Gastroesophageal sphincter (tissue), 4 donors: ENCODE results near the gene KYAT1. TPM values are rescaled to one million over a fixed set of nuclear protein-coding genes. Genes with fewer than 3 reads are reported as not detected.

ENCODE experiments used
- ATAC-seq: fragments of 150-250 bp; one replicate; pipeline ENCODE4 v1.9.1; 2016; ENCODE audit warnings: mild to moderate bottlenecking, moderate library complexity
- H3K27ac ChIP-seq, 4 donors: fragments of 200-600 bp; sonication (generic) in 3 of 4; 1 replicate in 3 of 4; 2 replicates in 1 of 4; pipeline ENCODE4 v1.5.1; 2016 to 2019
- H3K27me3 ChIP-seq: fragments of 200-600 bp; sonication (generic); one replicate; pipeline ENCODE4 v1.5.1; 2019
- H3K36me3 ChIP-seq, 2 donors: fragments of 200-600 bp; sonication (generic); one replicate each; pipeline ENCODE4 v1.5.1; 2019; ENCODE audit warnings: control low read depth in 1 of 2
- H3K4me1 ChIP-seq, 3 donors: fragments of 200-600 bp; sonication (generic); 1 replicate in 2 of 3; 2 replicates in 1 of 3; pipeline ENCODE4 v1.5.1; 2016 to 2019; ENCODE audit warnings: control low read depth in 2 of 3
- H3K4me3 ChIP-seq, 2 donors: fragments of 200-600 bp; sonication (generic); one replicate each; pipeline ENCODE4 v1.5.1; 2019; ENCODE audit warnings: mild to moderate bottlenecking in 1 of 2, moderate library complexity in 1 of 2
- H3K9me3 ChIP-seq, 3 donors: fragments of 200-600 bp; sonication (generic); one replicate each; pipeline ENCODE4 v1.5.1; 2017 to 2019; ENCODE audit warnings: control low read depth in 2 of 3
- EP300 ChIP-seq: sonication (generic); formaldehyde crosslinking; IDR thresholded peaks from one replicate; pipeline ENCODE4 v1.6.1; 2017; ENCODE audit warnings: antibody characterized with exemption, mild to moderate bottlenecking
- POLR2A ChIP-seq, 2 donors: fragments of 450-650 bp; IDR thresholded peaks; one replicate each; pipeline ENCODE4 v1.6.1; 2017; ENCODE audit warnings: antibody characterized with exemption in 2 of 2, mild to moderate bottlenecking in 2 of 2, moderate library complexity in 1 of 2
- POLR2AphosphoS5 ChIP-seq: sonication (generic); formaldehyde crosslinking; IDR thresholded peaks from one replicate; pipeline ENCODE4 v1.6.1; 2017; ENCODE audit warnings: antibody characterized with exemption
- WGBS, 2 donors: methylation state at CpG; one replicate each; pipeline ENCODE4 v1.1.5; 2018; ENCODE audit warnings: low coverage in 1 of 2; 5-methylcytosine and 5-hydroxymethylcytosine counted together
- total RNA-seq, 4 donors: library from RNA; depleted of rRNA; stranded (reverse); fragments of >200 nt; gene quantifications; one replicate each; pipeline ENCODE4 v1.1.0, GENCODE V29; 2016
- TF ChIP-seq, protein P1 (sequence below), 4 experiments: fragments of 200-600 bp in 2 of 4; fragments of 450-650 bp in 2 of 4; sonication (generic) in 1 of 4; IDR thresholded peaks; one replicate each; pipeline ENCODE4 v1.5.1; 2017 to 2019; ENCODE audit warnings: antibody characterized with exemption in 4 of 4, mild to moderate bottlenecking in 2 of 4, moderate library complexity in 2 of 4

KYAT1 gene
- total RNA-seq, 4 donors from 2014 or later = 3.4 to 7.9 (median 4.8) TPM

- Histone ChIP-seq H3K27ac (no peak overlapping the region), H3K36me3 (peaks cover 0 to 71% of the 10 kb centered on the region in 2 donors), H3K27me3 (no peaks in the 10 kb centered on the region), H3K4me3 (no peak overlapping the region), H3K4me1 (peaks cover 0 to 26% (median 4%) of the 10 kb centered on the region in 3 donors), H3K9me3 (no peaks in the 10 kb centered on the region)
- WGBS, 2 donors = 96% methylated on average over 4 of the region's 22 CpGs; no CpG with 5 or more reads in 1 of the 2 donors
- no peak for TF ChIP-seq POLR2A (IDR thresholded peaks at IDR 0.05)
- no peak for TF ChIP-seq EP300
- TF ChIP-seq, protein P1, sequence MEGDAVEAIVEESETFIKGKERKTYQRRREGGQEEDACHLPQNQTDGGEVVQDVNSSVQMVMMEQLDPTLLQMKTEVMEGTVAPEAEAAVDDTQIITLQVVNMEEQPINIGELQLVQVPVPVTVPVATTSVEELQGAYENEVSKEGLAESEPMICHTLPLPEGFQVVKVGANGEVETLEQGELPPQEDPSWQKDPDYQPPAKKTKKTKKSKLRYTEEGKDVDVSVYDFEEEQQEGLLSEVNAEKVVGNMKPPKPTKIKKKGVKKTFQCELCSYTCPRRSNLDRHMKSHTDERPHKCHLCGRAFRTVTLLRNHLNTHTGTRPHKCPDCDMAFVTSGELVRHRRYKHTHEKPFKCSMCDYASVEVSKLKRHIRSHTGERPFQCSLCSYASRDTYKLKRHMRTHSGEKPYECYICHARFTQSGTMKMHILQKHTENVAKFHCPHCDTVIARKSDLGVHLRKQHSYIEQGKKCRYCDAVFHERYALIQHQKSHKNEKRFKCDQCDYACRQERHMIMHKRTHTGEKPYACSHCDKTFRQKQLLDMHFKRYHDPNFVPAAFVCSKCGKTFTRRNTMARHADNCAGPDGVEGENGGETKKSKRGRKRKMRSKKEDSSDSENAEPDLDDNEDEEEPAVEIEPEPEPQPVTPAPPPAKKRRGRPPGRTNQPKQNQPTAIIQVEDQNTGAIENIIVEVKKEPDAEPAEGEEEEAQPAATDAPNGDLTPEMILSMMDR (IDR thresholded peaks at IDR 0.05) = no peak
- TF ChIP-seq POLR2AphosphoS5 = no peak
- ATAC-seq = no peak
These were observed 55.6 kb downstream of the KYAT1 start for GRCh38 chr9:128825923-128826700.

GRCh38 chr9:128824911-128825310 is 56.8 kb downstream of the KYAT1 start:
- Histone ChIP-seq H3K27ac (no peak overlapping the region), H3K4me3 (no peak overlapping the region), H3K27me3 (no peaks in the 10 kb centered on the region), H3K9me3 (no peaks in the 10 kb centered on the region), H3K36me3 (peaks cover 0 to 78% of the 10 kb centered on the region in 2 donors), H3K4me1 (peaks cover 0 to 29% (median 6%) of the 10 kb centered on the region in 3 donors)
- ATAC-seq = no peak
- TF ChIP-seq POLR2A (IDR thresholded peaks at IDR 0.05) (no peak), POLR2AphosphoS5 (no peak), EP300 (no peak)
- TF ChIP-seq, protein P1 (IDR thresholded peaks at IDR 0.05) = no peak
- WGBS, 2 donors = 88 to 100% methylated on average over 1 to 2 of the region's 7 CpGs

- Histone ChIP-seq H3K4me3 (no peak overlapping the region), H3K9me3 (no peaks in the 10 kb centered on the region), H3K27ac (no peak overlapping the region), H3K27me3 (no peaks in the 10 kb centered on the region), H3K4me1 (peaks cover 0 to 33% (median 13%) of the 10 kb centered on the region in 3 donors), H3K36me3 (peaks cover 0 to 78% of the 10 kb centered on the region in 2 donors)
- 43% methylated on average over 2 of the region's 12 CpGs; no CpG with 5 or more reads in 1 of the 2 donors for WGBS, 2 donors
- ATAC-seq = no peak
- TF ChIP-seq, protein P1 (IDR thresholded peaks at IDR 0.05) = no peak
- TF ChIP-seq POLR2AphosphoS5 (no peak), EP300 (no peak), POLR2A (IDR thresholded peaks at IDR 0.05) (no peak)
These were observed 57.8 kb downstream of the KYAT1 start for GRCh38 chr9:128823903-128824406.

- H3K27ac ChIP-seq = no peak overlapping the region
- ATAC-seq = no peak
- H3K4me1 ChIP-seq = peaks cover 0 to 30% (median 11%) of the 10 kb centered on the region in 3 donors
- H3K27me3 ChIP-seq = no peaks in the 10 kb centered on the region
- WGBS, 2 donors = 93 to 100% methylated on average over 1 to 3 of the region's 19 CpGs
- TF ChIP-seq POLR2AphosphoS5 = no peak
- no peak for TF ChIP-seq EP300
- TF ChIP-seq, protein P1 (IDR thresholded peaks at IDR 0.05) = no peak
- H3K4me3 ChIP-seq = no peak overlapping the region
- no peaks in the 10 kb centered on the region for H3K9me3 ChIP-seq
- peaks cover 0 to 78% of the 10 kb centered on the region in 2 donors for H3K36me3 ChIP-seq
These were observed 58.3 kb downstream of the KYAT1 start for GRCh38 chr9:128823362-128823902.
